Measurements from ENCODE around the gene SGCD.

DNA sequence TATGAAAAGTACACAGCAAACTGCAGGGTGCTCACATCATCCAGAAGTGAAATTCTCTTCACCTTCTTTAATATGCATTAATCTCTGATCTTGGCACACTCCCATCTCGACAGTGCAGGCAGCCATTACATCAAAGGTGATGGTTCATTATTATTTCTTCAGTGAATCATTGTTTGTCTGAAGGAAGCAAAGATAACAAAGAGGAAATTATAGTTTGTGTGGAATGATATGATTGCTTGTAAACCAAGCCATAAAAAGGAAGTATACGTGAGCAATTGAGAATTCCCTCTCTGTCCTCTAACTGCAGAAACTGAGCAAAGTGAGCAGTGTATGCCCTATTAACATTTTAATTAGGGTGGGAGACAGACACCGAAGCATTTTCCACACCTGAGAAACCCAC is 351.5 kb downstream of the SGCD start:
- TF ChIP-seq CTCF (IDR thresholded peaks at IDR 0.05 in 8 of 11, conservative IDR thresholded peaks at IDR 0.05 in 3 of 11) (no peak), POLR2AphosphoS5 (IDR thresholded peaks at IDR 0.05) (no peak)

All from spleen (tissue), 7 donors.